Neutrophil (primary cell): ENCODE data around the gene TEAD4.

Experiments
- H3K27ac ChIP-seq: fragments of 200-600 bp; sonication (generic); 2 replicates; pipeline ENCODE4 v1.5.1; 2016; ENCODE audit warnings: mild to moderate bottlenecking, moderate library complexity
- H3K27me3 ChIP-seq: fragments of 200-600 bp; sonication (generic); 2 replicates; pipeline ENCODE4 v1.6.0; 2016; ENCODE audit warnings: mild to moderate bottlenecking
- H3K36me3 ChIP-seq: fragments of 200-600 bp; sonication (generic); 2 replicates; pipeline ENCODE4 v1.5.1; 2017
- H3K4me1 ChIP-seq, 2 experiments: fragments of 200-600 bp in 1 of 2; sonication (generic) in 1 of 2; 1 replicate in 1 of 2; 2 replicates in 1 of 2; pipeline versions ENCODE4 v1.5.1 to v1.6.1; 2013 to 2016; ENCODE audit warnings: low read depth in 1 of 2, low read length in 1 of 2, mild to moderate bottlenecking in 1 of 2, moderate library complexity in 1 of 2; ENCODE audit not compliant: control insufficient read depth in 1 of 2, insufficient read depth in 1 of 2
- H3K4me3 ChIP-seq, 2 experiments: fragments of 200-600 bp in 1 of 2; sonication (generic) in 1 of 2; 1 replicate in 1 of 2; 2 replicates in 1 of 2; pipeline ENCODE4 v1.5.1; 2013 to 2016; ENCODE audit warnings: low read depth in 1 of 2, low read length in 1 of 2, mild to moderate bottlenecking in 1 of 2, moderate library complexity in 1 of 2
- H3K9me3 ChIP-seq: fragments of 200-600 bp; sonication (generic); 2 replicates; pipeline ENCODE4 v1.5.1; 2016
- TF ChIP-seq, protein P1 (sequence below): fragments of 200-600 bp; sonication (generic); IDR thresholded peaks from 2 replicates; pipeline ENCODE4 v1.5.1; 2016; ENCODE audit warnings: antibody characterized with exemption

The TEAD4 gene

DNA sequence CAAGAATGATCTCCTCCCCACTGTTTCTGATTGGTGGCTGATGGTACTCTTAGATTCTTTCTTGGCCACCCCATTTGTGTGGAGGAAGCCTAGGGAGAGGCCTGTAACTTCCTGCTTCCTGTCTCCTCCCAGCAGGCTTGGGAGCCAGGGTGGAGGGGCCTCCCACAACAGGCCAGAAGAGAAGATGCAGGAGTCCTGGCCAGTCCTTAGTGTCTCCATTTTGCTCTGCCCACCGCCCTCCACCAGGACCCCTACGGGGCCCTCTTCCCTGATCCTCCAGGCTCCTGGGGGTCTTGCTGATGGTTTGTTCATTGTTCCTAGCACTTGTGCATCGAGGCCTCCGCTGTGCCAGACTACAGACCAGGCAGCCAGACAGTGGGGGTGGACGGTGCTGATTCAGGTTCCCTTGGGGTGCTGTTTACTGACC, 124.7 kb downstream of the TEAD4 start:
- H3K4me1 ChIP-seq, result no peaks in the 10 kb centered on the region
- H3K36me3 ChIP-seq, result no peaks in the 10 kb centered on the region
- H3K4me3 ChIP-seq, result no peak overlapping the region
- no peaks in the 10 kb centered on the region for H3K9me3 ChIP-seq
- H3K27ac ChIP-seq, result no peak overlapping the region
- H3K27me3 ChIP-seq, result peaks cover 32% of the 10 kb centered on the region
- TF ChIP-seq, protein P1, sequence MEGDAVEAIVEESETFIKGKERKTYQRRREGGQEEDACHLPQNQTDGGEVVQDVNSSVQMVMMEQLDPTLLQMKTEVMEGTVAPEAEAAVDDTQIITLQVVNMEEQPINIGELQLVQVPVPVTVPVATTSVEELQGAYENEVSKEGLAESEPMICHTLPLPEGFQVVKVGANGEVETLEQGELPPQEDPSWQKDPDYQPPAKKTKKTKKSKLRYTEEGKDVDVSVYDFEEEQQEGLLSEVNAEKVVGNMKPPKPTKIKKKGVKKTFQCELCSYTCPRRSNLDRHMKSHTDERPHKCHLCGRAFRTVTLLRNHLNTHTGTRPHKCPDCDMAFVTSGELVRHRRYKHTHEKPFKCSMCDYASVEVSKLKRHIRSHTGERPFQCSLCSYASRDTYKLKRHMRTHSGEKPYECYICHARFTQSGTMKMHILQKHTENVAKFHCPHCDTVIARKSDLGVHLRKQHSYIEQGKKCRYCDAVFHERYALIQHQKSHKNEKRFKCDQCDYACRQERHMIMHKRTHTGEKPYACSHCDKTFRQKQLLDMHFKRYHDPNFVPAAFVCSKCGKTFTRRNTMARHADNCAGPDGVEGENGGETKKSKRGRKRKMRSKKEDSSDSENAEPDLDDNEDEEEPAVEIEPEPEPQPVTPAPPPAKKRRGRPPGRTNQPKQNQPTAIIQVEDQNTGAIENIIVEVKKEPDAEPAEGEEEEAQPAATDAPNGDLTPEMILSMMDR, result no peak

DNA sequence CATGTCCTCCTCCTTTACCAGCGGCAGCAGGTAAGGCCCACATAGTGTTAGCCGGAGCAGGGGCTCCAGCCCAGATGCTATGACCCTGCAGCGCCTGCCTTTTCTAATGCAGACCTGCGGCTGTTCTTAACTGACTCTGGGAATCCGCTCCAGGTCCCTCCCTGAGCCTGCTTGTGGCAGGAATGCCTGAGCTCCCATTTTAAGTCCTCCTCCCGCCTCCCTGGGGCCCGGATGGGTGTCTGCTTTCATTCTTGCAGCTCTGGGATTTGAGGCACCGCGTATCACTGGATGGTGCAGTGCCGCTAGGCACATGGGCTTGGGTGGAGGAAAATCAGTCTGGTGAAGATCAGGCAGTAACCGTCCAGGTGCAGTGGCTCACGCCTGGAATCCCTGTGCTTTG, 125.5 kb downstream of the TEAD4 start:
- Histone ChIP-seq H3K4me1 (no peaks in the 10 kb centered on the region), H3K27me3 (peaks cover 24% of the 10 kb centered on the region), H3K4me3 (no peak overlapping the region), H3K27ac (no peak overlapping the region), H3K9me3 (no peaks in the 10 kb centered on the region), H3K36me3 (no peaks in the 10 kb centered on the region)
- TF ChIP-seq, protein P1, result no peak

DNA sequence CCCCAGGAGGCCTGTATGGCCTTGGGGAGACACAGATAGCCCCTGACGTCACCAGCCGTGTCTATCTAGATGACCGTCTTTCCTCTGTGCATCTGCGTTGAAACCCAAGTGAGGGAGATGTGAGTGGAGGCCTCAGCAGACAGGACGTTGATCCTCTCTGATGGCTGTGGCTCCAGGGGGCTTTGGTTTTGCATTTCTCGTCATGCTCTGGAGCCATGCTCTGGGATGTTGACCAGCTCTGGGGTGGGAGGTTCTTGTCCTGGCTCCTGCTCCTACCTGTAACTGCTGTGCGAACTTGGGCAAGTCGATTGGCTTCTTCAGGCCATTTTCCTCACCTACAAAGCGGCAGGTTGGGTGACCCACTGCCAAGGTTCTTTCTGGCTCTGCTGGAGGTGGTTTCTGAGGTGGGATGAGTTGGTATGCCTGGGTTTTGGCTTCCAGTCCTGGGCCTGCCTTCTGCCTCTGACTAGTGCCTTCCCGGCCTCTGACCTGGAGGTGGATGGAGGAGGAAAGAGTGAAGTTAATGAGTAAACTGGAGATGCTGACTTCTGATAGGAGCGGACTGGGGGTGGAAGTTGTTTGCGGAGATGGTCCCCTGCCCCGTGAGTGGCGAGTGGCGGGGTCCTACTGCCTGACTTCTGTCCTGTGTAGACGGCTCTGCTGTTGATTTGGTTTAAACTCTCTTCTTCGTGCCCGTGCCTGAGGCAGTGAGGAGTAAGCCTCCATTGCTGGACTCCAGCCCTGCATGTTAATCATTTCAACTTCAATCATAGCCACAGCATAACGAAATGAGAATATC, 126.3 kb downstream of the TEAD4 start:
- Histone ChIP-seq H3K4me1 (no peaks in the 10 kb centered on the region), H3K27me3 (peaks cover 18% of the 10 kb centered on the region), H3K9me3 (no peaks in the 10 kb centered on the region), H3K27ac (no peak overlapping the region), H3K36me3 (no peaks in the 10 kb centered on the region), H3K4me3 (no peak overlapping the region)
- TF ChIP-seq, protein P1, result no peak

DNA sequence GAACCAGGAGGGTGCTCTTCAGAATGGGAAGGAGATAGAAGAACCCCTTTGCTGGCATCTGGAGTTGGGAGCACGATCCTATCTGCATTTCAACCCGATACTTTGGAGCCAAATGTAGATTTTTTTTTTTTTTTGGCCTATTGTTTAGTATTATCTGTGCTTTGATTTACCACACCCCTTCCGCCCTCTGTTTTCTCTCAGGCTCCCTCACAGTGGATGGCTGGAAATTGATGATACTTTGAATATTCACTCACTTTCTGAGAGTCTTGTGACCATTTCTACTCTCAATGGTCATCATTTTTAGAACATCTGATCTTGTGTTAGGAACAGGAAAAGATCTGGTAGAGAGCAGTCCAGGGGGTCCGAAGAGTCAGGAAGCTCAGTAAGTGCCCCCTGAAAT, 127.0 kb downstream of the TEAD4 start:
- Histone ChIP-seq H3K36me3 (no peaks in the 10 kb centered on the region), H3K9me3 (no peaks in the 10 kb centered on the region), H3K4me3 (no peak overlapping the region), H3K27me3 (peaks cover 11% of the 10 kb centered on the region), H3K27ac (no peak overlapping the region), H3K4me1 (no peaks in the 10 kb centered on the region)
- TF ChIP-seq, protein P1, result no peak

DNA sequence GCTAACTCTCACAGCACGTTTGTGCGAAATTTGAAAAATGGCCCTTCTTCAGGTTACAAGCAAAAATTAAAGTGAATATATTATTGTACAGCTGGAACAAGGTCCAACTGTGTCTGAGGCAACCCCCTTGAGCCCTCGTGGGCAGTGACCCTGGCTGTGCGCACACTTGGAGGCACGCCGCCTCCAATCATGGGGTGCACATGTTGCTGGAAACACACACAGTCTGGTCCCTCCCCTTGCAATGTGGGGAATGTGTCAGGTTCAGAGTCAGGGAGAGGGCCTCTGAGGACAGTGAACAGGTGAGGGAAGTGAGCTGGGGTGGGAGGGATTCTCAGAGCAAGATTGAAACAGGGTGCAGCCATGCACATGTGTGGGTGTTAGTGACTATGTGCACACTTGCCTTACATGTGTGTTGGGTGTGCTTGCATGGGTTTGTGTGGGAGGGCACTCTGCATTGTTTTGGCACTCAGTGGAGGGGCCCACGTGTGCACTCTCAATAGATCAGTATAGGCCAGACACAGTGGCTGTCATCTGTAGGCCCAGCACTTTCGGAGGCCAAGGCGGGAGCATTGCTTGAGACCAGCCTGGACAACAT, 127.6 kb downstream of the TEAD4 start:
- no peaks in the 10 kb centered on the region for H3K9me3 ChIP-seq
- TF ChIP-seq, protein P1, result no peak

More for the DNA sequence above, 127.6 kb downstream of the TEAD4 start:
- Histone ChIP-seq H3K27ac (no peak overlapping the region), H3K36me3 (no peaks in the 10 kb centered on the region), H3K4me1 (no peaks in the 10 kb centered on the region), H3K4me3 (no peak overlapping the region), H3K27me3 (peaks cover 9% of the 10 kb centered on the region)
